HG03469 (cell line): ENCODE measurements around the gene PRDM5.

Experiments
- ATAC-seq: cut with Tn5 transposase; IDR thresholded peaks from one replicate; pipeline ENCODE4 v1.9.1; 2021; ENCODE audit warnings: mild to moderate bottlenecking, moderate library complexity, moderate number of reproducible peaks; ENCODE audit not compliant: unreplicated experiment

PRDM5 gene

GRCh38 chr4:120718979-120719566 lies 203.5 kb downstream of the PRDM5 start:
- peak; percentile 76 for ATAC-seq

DNA sequence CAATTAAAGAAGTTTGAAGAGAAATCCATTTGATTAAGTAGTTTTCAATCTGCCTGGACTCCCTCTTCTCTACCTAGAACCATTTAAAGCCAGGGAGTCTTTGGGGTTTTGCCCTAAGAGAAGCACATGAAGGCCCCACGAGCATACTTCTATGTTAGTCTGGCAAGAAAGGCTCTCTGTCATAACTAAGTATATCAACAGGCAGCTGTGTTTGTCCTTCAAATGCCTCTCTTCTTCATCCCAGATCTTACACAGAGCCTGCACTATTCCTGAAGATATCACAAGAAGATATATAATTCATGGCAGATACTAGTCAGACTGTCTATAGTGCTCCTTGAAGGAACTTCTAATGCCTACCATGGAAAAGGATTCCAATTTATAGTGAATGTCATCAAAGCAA lies 206.2 kb downstream of the PRDM5 start:
- no peak for ATAC-seq

DNA sequence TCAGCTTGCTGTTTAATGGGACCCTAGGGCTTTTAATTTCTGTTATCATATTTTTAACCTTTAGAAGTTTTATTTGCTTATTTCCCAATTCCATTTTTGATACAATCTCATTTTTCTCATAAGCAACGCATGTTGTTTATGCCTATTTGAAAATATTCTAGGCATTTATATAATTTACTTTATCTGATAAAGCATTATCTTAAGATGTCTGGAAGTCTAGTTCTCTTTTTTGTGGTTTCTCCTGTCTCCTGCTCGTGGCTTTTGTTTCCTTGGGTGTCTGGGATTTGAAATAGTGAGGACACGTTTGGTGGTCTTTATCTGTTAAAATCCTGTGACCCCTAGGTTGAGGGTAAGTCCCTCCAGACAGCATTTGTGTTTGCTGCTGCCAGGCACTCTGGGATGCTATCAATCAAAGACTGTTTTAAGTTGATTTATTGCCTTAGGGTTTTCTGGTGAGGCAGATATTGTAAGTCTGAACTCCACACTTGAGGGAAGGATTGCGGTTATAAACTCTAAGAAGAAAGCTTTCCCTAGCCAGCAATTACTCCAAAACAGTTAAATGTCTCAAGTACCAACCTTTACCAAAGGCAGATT lies 208.0 kb downstream of the PRDM5 start:
- no peak for ATAC-seq

GRCh38 chr4:120709991-120710390 lies 212.5 kb downstream of the PRDM5 start:
- ATAC-seq = no peak

DNA sequence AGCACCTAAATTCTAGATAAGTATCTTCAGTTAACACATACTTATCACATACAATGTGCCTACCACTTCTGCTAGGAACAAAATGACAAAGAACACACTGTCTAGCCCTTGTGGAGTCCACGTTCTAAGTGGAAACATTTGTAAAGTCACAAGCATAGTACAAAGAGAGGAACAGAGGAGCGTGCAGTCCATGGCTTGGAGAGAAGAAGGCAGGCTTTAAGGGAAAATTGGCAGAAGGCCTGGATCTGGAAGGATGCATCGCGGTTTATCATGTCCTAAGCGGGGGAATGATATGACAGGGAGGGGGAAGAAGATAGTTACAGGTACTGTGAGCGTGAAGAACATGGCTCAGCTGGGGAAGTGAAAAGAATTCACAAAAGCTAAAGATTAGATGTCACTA lies 218.0 kb downstream of the PRDM5 start:
- no peak for ATAC-seq

DNA sequence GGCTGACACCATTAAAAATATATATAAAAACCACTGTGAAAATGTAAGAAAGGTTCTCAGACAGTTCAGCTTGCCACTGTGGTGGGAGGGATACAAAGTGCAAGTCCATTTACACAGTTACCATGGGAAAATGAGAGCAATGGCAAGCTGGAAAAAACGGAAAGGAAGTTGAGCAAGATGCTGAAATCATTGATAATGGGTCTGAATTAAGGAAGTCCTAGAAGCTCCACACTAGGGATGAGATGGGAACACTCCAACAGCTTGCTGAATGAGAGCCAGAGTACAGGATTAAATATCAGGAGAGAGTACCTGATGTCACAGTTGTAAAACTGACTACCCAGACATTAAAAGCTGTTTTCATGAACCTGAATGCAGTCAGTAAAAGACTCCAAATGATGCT lies 218.6 kb downstream of the PRDM5 start:
- ATAC-seq = no peak

- ATAC-seq = no peak
Observed at GRCh38 chr4:120699354-120699753, 223.2 kb downstream of the PRDM5 start.

- no peak for ATAC-seq
Observed at GRCh38 chr4:120694973-120695372, 227.6 kb downstream of the PRDM5 start.

- ATAC-seq = no peak
Observed at GRCh38 chr4:120693816-120694215, 228.7 kb downstream of the PRDM5 start.

- no peak for ATAC-seq
Observed at GRCh38 chr4:120692964-120693363, 229.6 kb downstream of the PRDM5 start.

- ATAC-seq = no peak
Observed at GRCh38 chr4:120691536-120691935, 231.0 kb downstream of the PRDM5 start.

DNA sequence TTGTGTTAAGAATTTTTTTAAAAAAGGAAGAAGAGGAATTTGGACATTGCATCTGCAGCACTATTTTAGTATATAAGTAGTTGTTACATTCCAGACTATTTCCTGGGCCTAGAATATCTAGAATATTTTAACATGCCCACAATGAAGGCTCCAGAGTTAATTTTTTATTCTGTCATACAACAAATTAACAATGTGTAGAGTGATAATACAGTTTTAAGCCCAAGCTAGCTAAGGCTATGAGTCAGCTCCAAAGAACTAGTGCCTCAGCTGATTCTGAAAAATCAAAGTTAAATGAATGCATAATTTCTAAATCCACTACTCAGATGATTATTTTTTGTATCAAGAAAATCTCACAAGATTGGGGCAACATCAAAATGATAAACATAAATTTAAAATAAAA lies 231.4 kb downstream of the PRDM5 start:
- ATAC-seq = no peak

- ATAC-seq = no peak
Observed at GRCh38 chr4:120688791-120689190, 233.7 kb downstream of the PRDM5 start.

DNA sequence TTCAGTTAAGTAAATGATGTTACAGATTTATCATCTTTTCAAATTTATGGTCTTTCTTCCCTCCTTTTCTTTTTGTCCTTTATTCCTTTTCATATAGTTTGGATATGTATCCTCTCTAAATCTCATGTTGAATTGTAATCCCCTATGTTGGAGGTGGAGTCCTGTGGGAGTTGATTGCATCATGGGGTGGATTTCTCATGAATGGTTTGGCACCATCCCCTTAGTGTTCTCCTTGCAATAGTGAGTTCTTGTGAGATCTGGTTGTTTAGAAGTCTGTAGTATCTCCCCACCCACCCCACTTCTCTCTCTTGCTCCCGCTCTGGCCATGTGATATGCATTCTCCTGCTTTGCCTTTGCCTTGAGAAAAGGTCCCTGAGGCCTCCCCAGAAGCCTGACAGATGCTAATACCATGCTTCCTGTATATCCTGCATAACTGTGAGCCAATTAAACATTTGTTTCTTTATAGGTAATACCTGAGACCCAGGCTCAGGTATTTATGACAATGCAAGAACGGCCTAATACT lies 236.7 kb downstream of the PRDM5 start:
- no peak for ATAC-seq

GRCh38 chr4:120683897-120684540 lies 238.5 kb downstream of the PRDM5 start:
- no peak for ATAC-seq

DNA sequence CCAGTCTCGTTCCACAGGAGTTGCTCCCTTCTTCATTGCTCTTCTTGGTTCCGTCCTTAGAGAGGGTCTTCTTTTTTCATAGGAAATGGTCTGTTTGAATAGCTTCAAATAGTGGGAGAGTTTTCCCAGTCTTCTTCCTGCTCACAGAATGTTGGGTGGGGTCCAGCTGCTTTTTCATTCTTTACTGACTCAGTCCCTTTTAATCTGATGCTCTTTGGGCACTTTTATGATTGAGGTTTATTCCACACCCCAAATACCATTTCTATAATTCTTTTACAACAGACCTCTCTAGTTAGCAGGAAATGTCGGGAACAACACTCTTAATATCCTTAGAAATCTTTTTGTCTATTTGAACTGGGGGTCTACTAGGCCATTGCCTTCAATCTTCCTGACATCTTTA lies 239.5 kb downstream of the PRDM5 start:
- no peak for ATAC-seq

DNA sequence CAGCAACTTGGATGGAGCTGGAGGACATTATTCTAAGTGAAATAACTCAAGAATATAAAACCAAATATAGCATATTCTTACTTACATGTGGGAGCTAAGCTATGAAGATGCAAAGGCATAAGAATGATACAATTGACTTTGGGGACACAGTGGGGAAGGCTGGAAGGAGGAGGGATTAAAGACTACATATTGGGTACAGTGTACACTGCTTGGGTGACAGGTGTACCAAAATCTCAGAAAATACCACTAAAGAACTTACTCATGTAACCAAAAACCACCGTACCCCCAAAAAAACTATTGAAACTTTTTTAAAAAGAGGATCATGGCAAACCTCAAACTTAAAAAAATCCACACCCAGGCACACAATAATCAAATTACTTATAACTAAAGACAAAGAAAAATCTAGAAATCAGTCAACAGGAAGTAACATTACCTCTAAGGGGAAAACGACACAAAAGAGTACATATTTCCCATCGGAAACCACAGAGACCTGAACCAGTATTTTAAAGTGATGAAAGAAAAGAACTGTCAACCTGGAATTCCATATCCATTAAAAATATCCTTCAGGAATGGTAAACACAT lies 241.8 kb downstream of the PRDM5 start:
- peak; percentile 54 for ATAC-seq

DNA sequence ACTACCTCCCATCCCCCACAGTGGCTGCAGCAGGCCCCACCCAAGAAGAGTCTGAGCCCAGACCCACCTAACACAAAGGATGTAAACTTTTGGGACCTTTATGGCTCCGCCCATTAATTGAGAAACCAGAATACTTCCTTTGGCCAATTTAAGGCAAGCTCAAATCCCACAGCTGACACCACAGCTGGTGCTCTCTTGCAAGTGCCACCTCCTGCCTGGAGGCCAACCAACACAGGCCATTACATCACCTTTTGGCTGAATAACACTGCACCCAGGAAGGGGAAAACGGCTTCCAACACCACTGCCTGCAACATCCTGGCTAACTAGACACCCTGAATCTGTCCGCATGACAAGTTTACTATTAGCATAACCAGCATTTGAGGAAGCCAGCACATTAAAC lies 248.8 kb downstream of the PRDM5 start:
- no peak for ATAC-seq

- no peak for ATAC-seq
Observed at GRCh38 chr4:120672558-120673147, 249.9 kb downstream of the PRDM5 start.

DNA sequence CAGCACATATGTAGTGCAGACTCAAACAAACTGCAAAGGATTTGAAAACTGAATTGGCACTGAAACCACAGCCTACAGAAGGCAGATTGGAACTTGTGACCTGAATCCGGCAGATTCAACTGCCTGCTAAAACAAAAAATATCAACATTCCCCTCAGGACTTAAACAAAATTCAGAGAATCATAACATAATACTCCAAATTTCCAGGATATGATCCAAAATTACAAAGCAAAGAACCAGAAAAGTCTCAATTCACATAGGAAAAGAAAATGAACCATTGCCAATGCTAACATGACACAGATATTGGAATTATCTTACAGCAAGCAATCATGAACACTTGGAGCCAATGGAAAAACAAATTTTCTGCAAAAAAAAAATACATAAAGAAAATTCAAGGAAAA lies 250.4 kb downstream of the PRDM5 start:
- ATAC-seq = no peak

DNA sequence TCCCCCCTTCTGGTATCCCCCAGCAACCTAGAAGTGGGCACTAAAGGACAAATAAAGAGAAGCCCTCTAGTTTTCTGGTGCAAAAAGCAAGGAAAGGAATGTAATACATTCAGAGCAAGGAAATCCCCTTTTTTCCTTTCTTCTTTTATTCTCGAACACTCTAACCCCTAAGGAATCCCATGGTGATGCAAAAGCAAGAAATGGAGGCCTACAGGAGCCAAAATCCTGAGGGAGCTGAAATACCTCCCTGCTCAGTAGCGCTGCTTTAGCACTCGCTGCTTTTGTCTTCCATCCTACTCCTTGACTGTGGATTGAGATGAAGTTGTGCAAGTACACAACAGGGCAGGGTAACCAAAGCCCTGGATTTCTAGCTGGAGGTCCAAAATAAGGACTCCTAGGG lies 251.0 kb downstream of the PRDM5 start:
- ATAC-seq = no peak

DNA sequence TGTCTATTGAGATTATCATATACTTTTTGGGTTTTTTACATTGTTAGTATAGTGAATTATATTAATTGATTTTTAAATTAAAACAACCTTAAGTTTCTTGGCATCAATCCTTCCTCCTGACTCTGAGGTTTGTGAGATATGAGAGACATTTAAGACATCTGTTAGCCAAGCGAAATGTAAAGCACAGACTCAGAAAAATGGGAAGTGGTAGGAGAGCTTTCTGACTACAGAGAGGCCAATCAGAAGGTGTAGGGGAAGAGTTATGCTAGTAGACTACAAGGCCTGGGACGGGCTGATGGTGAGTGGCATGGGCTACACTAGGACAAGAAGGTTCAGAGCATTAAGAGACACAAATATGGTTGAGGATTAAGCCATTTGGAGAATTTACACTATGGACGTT lies 255.4 kb downstream of the PRDM5 start:
- no peak for ATAC-seq
